ENCODE results near the gene CNTROB.

The CNTROB gene

DNA sequence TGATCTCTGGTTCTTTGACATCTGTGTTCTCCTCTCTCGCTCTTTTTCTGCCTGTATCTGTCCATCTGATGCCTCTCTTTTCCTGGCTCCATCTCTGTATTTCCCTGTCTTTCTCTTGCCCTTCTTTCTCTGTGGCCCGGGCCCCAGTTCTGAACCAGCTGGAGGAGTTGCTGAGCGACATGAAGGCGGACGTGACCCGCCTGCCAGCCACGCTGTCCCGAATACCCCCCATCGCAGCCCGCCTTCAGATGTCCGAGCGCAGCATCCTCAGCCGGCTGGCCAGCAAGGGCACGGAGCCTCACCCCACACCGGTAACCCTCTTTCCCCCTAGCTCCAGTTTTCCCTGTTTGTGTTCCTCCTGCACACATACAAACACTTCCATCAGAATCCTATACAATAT is 21.7 kb upstream of the CNTROB start:
- no peak for DNase-seq

GRCh38 chr17:7910711-7911110 is 21.3 kb upstream of the CNTROB start:
- DNase-seq = no peak

DNA sequence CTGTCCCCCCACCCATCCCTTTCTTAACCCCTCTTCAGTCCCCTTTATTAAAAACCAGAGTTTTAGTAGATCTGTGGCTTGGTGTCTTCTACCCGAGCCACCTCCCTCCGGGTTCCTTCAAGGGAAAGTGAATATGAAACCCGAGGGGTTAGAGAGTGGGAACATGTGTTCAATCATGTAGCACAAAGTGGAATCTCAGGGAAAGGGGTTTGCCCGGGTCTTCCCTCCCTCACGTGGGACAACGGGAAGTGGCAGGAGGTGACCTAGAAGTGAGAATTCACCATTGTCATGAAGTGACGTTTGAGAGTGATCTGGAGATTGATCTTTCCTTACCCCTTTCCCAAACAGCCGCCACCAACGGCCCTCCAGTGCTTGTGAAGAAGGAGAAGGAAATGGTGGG is 20.9 kb upstream of the CNTROB start:
- DNase-seq = no peak

DNA sequence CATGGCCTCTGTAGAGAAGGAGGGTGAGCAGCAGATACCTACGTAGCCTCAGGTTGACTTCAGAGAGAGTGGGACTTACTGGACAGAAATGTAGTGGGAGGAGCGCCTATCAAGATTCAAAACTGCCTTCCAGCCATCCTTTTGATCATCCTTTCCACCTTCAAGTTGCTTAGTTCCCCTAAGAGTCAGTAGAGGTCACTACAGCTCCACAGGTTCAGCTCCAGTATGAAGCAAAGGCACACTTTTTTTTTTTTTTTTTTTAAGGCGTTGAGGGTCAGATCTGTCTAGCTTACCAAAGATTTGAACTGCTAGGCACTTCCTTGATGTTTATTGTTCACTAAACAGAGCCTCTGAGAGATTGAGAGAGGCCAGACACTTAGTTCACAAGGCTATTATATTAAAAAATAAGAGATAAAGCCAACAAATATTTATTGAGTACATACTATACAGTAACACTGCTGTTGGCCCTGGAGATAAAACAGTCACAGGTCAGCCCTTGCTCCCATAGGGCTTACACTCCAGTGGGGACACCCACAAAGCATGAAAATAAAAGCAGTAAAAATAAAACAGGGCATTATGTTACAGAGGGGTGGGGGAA is 19.0 kb upstream of the CNTROB start:
- peak in 1 of 2 donors; percentile 38 for DNase-seq

- DNase-seq = peak in 1 of 2 donors; percentile 82
Measured at GRCh38 chr17:7915179-7915610, 16.8 kb upstream of the CNTROB start.

GRCh38 chr17:7915611-7916384 is 16.2 kb upstream of the CNTROB start, which contains the start of gene RNF227:
Gene RNF227 (minus strand): TSS chr17:7916289. CDS start chr17:7916195, 94 bp downstream.
- DNase-seq = peak; percentile 74 to 82

- DNase-seq = no peak
Measured at GRCh38 chr17:7916385-7916682, 15.7 kb upstream of the CNTROB start.

DNA sequence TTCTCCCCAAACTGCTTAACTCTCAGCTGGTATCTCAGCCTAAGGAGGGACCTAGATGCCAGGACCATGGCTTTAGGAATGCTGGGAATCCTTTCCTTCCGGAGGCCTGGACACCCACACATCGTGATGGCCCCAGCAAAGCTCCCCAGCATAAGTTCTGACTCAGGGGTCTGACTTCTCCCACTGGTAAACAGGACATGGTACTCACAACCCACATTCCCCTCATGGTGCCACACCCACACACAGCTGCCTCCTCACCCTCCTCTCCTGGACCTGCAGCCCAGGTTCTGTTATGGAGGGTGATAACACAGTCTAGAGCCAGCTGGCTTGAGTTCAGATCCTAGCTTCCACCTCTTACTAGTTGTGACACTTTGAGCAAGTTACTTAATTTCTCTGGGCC is 15.2 kb upstream of the CNTROB start:
- no peak for DNase-seq

- DNase-seq = no peak
Measured at GRCh38 chr17:7922269-7922844, 9.6 kb upstream of the CNTROB start.

- DNase-seq = peak; percentile 60 to 64
Measured at GRCh38 chr17:7922845-7923628, 9.0 kb upstream of the CNTROB start.

DNA sequence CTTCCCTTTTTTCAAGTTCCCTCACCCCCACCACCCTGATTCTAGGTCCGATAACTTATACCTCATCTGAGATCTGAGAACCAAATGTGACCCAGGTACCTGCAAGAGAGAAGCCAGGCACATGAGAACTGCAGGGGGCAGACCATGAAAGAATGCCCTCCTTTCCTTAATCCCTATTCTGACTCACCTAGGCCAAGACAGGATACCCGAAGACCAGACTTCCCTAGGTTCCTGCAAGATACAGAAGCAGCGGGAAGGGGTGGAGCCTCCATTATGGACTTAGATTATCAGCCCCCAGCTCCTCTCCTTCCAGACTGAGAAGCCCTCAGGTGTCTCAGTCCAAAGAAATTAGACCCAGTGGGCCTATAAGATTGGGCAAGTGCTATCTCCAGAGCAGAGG is 4.4 kb upstream of the CNTROB start:
- DNase-seq = no peak

DNA sequence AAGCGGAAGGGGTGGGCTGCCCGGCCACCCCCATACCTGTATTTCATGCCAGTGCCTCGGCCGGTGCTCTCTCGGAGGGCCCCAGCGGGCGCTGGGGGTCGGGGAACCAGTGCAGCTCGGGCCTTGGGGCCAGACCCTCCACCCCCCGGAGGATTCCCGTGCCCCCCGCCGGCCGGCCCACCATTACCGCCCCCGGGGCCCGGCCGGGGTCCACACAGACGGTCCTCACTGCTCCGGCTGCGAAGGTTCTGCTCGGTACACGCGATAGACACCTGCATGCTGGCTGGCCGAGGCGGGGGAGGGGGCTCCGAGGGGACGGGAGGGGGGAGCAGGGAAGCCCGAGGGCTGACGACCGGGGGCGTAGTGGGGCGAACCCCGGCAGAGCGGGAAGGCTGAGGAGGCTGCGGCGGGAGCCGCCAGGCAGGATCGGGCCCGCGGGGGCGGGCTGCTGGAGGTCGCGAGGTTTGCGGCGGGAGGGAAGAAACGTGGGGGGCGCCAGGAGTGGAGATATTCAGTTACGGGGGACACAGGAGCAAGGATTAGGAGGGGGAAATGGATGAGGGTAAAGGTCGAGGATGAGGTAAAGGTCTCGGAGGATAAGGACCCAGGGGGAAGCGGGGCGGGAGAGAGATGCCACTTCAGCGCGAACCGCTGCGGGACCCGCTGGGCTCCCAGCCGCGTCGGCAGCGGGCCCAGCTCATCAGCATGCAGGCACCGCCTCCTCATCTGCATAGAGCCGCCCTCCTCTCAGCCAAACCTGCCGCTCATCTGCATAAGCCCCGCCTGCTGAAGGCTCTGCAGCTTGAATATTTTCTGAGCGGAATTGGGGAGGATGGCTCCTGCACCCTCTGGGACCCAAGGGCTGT is 2.6 kb upstream of the CNTROB start, which contains the start of gene KCNAB3:
Gene KCNAB3, minus strand, starts transcription at position 699 of the 866 bp plus-strand sequence. Its CDS starts 421 bp downstream, at position 278.
- DNase-seq = peak; percentile 10 to 19

DNA sequence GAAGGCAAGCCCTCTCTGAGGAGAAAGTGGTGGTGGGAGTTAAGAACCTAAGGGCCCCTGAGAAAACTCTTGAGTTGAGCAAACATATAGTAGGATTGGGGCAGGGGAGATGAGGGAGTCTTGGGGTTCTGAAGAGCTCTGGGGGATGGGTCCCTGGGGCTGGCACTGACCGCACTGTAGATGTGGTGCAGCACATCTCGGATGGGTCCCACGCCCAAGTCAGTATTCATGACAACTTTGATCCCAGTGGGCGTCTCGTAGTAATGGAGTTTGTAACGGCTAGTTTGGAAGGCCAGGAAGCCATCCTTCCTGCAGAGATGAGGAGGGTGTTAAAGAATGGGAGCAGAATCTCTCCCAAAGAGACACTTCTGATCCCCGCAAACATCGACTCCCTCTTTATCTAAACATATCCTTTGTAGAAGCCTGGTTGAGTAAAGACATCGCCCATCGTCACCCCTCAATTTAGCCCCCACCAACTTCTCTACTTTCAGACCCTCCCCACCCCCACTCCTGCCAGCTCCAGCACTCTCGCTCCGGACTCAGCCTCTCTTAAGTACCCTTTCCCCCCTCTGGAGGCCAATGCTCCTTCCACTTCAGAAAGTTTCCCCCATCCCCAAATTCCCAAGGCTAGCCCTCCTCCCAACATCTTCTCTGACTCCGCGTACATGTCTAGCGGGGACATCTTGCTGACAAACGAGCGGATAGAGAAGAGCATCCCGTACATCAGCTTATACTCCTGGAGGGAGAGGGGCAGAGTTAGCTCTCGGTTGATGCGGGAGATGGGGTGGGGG is 970 bp upstream of the CNTROB start:
- DNase-seq = no peak

- DNase-seq = no peak
Measured at GRCh38 chr17:7932483-7932891, 481 bp downstream of the CNTROB start.

GRCh38 chr17:7932949-7933348 is 943 bp downstream of the CNTROB start:
- DNase-seq = no peak

GRCh38 chr17:7935859-7936258 is 3.9 kb downstream of the CNTROB start:
- DNase-seq = no peak

DNA sequence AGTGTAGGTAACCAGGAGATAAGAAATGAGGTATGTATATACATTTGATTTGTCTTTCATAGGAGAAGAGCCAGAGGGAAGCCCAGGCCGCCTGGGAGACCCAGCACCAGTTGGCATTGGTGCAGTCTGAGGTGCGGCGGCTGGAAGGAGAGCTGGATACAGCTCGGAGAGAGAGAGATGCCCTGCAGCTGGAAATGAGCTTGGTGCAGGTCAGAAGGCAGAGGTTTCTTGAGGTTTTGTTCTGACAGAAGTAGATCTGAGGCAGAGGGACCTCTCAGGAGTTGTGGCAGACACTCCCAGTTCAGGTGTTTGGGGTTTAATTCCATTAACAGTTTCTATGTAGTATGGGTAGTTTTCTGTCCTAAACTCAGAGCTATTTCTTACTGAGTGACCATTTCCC is 8.0 kb downstream of the CNTROB start:
- DNase-seq = no peak

GRCh38 chr17:7940743-7941142 is 8.7 kb downstream of the CNTROB start:
- no peak for DNase-seq

- DNase-seq = no peak
Measured at GRCh38 chr17:7943291-7943690, 11.3 kb downstream of the CNTROB start.

DNA sequence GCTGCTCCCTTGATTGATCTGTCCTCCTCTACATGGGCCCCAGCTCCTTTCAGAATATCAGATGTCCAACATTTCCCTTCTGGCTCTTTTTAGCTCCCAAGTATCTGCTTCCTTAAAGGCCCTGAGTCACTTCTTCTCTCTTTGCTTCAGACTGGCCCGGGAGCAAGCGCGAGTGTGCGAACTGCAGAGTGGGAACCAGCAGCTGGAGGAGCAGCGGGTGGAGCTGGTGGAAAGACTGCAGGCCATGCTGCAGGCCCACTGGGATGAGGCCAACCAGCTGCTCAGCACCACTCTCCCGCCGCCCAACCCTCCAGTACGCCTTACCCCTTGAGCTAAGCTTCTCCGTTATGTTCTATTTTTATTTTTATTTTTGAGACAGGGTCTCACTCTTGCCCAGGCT is 12.3 kb downstream of the CNTROB start:
- no peak for DNase-seq

DNA sequence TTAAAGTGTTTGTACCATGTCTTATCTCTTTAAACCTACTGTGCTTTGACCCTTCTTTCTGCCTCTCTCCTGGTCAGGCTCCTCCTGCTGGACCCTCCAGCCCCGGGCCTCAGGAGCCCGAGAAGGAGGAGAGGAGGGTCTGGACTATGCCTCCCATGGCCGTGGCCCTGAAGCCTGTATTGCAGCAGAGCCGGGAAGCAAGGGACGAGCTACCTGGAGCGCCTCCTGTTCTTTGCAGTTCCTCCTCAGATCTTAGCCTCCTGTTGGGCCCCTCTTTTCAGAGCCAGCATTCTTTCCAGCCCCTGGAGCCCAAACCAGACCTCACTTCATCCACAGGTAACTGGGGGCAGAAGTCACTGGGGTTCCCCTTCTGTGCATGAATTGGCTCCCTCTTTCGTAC is 13.6 kb downstream of the CNTROB start:
- DNase-seq = no peak
